Spleen (tissue), 11 donors: Measurements from ENCODE around the gene NBEA. TPM values are rescaled to one million over a fixed set of nuclear protein-coding genes. Genes with fewer than 3 reads are reported as not detected.

ENCODE experiments used
- DNase-seq: peaks from one replicate; pipeline ENCODE4 v3.0.0-alpha.2; 2020
- H3K27ac ChIP-seq, 8 donors: fragments of 200-600 bp; sonication (generic) in 7 of 8; 1 replicate in 4 of 8; 2 replicates in 4 of 8; pipeline versions ENCODE4 v1.5.0 to v1.8.0; 2016 to 2021; ENCODE audit warnings: inconsistent platforms in 4 of 8, mild to moderate bottlenecking in 4 of 8, moderate library complexity in 1 of 8
- H3K27me3 ChIP-seq, 7 donors: fragments of 200-600 bp; sonication (generic) in 6 of 7; replicated peaks in 1 of 7; 1 replicate in 4 of 7; 2 replicates in 3 of 7; pipeline versions ENCODE4 v1.5.0 to v1.8.0; 2016 to 2021; ENCODE audit warnings: inconsistent platforms in 3 of 7, mild to moderate bottlenecking in 1 of 7
- H3K36me3 ChIP-seq, 6 donors: fragments of 200-600 bp; sonication (generic) in 5 of 6; 1 replicate in 4 of 6; 2 replicates in 2 of 6; pipeline versions ENCODE4 v1.5.0 to v1.8.0; 2016 to 2021; ENCODE audit warnings: inconsistent platforms in 2 of 6
- H3K4me1 ChIP-seq, 6 donors: fragments of 200-600 bp; sonication (generic) in 5 of 6; 1 replicate in 3 of 6; 2 replicates in 3 of 6; pipeline versions ENCODE4 v1.5.0 to v1.8.0; 2016 to 2021; ENCODE audit warnings: inconsistent platforms in 3 of 6
- H3K4me3 ChIP-seq, 8 donors: fragments of 200-600 bp; sonication (generic) in 7 of 8; 1 replicate in 4 of 8; 2 replicates in 4 of 8; pipeline versions ENCODE4 v1.5.0 to v1.8.0; 2016 to 2021; ENCODE audit warnings: inconsistent platforms in 4 of 8, mild to moderate bottlenecking in 4 of 8, moderate library complexity in 2 of 8
- H3K9me3 ChIP-seq, 8 donors: fragments of 200-600 bp; sonication (generic) in 7 of 8; 1 replicate in 4 of 8; 2 replicates in 4 of 8; pipeline versions ENCODE4 v1.5.0 to v1.8.0; 2016 to 2021; ENCODE audit warnings: inconsistent platforms in 4 of 8
- POLR2A ChIP-seq, 3 donors: fragments of 450-650 bp; IDR thresholded peaks; one replicate each; pipeline ENCODE4 v1.5.1; 2017; ENCODE audit warnings: antibody characterized with exemption in 3 of 3, mild to moderate bottlenecking in 1 of 3
- POLR2AphosphoS5 ChIP-seq, 3 donors: sonication (generic); formaldehyde crosslinking; IDR thresholded peaks; one replicate each; pipeline ENCODE4 v1.5.1; 2017; ENCODE audit warnings: antibody characterized with exemption in 3 of 3
- WGBS, 5 donors: extraction: QIAGEN DNeasy Blood & Tissue Kit in 3 of 5; methylation state at CpG; one replicate each; pipeline versions ENCODE4 v1.1.5 to v1.1.7; 2013 to 2018; 5-methylcytosine and 5-hydroxymethylcytosine counted together
- intact Hi-C: fragments of 100-400 bp; cut with DNase I; formaldehyde crosslinking; loops from one replicate; pipeline ENCODE4 v1.15.0; 2023; ENCODE audit warnings: low total_unique reads
- polyA plus RNA-seq, 3 donors: library from polyadenylated mRNA; stranded (reverse); fragments of 200-250 nt; gene quantifications; one replicate each; pipeline ENCODE4 v1.2.1, GENCODE V29; 2013
- total RNA-seq, 7 donors: library from RNA; depleted of rRNA in 3 of 7; stranded (reverse); fragments of >200 nt in 3 of 7; fragmentation: NEBNext Ultra II Directional in 4 of 7; extraction: Animal tissue kit (Norgen Biotek cat#: 25700) in 4 of 7; gene quantifications; one replicate each; pipeline versions ENCODE4 v1.1.0 to v1.2.1, GENCODE V29; 2016 to 2021
- TF ChIP-seq, protein P1 (sequence below), 11 experiments: fragments of 200-600 bp in 7 of 11; fragments of 450-650 bp in 4 of 11; sonication (generic) in 4 of 11; IDR thresholded peaks in 8 of 11; conservative IDR thresholded peaks in 3 of 11; 1 replicate in 7 of 11; 2 replicates in 4 of 11; pipeline versions ENCODE4 v1.4.0 to v1.8.0; 2016 to 2021; ENCODE audit warnings: antibody characterized with exemption in 11 of 11, inconsistent platforms in 4 of 11, mild to moderate bottlenecking in 1 of 11
- donor health status: healthy with polysubstance abuse.
- donor health status: DM: no; HTN: no; CAD: no; lungs with moderate emphysema.
- donor health status: DM: no; HTN: no; CAD: no.
- donor health status: Bipolar disorder and iron deficiency.
- donor health status: healthy.
- donor health status: DM: no; HTN: no; CAD: no.
- donor health status: DM: yes; HTN: yes; CAD: no.

Gene NBEA
- total and polyA plus RNA-seq, 10 donors: 1.8 to 27.7 (median 12.9) TPM

DNA sequence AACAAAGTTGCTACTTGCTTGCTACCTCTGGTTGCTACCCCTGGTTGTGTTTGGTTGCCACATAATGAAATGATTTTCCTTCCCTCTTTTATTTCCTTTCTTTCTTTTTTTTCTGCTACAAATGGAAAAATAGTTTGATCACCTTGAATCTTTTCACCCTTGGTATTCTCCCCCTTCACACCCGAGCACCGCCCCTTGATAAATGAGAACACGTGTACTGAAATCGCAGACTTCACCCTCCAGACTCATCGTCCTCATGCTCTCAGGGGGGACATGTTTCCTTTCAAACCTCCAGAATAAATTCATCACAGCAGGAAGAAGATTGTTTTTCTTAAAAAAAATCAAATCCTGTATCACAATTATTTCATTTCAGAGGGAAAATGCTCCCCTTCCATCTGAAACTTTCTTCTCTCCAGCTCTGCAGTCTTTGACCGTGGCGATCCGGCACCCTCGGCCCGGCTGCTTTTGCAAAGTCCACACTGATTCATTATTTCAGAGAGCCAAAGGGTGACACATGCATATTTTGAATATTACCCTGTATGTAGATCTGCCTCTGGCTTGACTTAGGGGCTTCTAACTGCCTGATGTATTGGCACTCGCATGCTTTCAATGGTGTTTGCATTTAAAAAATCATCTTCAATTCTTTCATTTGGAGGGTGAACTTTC lies 757.0 kb downstream of the NBEA start:
- DNase-seq: no peak
- Histone ChIP-seq H3K4me3 (no peak overlapping the region), H3K27ac (no peak overlapping the region), H3K27me3 (peaks cover 0 to 12% (median 0%) of the 10 kb centered on the region in 7 donors), H3K36me3 (no peaks in the 10 kb centered on the region), H3K4me1 (no peaks in the 10 kb centered on the region), H3K9me3 (peaks cover 0 to 5% (median 0%) of the 10 kb centered on the region in 8 donors)
- WGBS, 5 donors: 80 to 93% (median 87%) methylated on average over 11 of the region's 11 CpGs
- intact Hi-C loops: no loop called here
- TF ChIP-seq, protein P1, sequence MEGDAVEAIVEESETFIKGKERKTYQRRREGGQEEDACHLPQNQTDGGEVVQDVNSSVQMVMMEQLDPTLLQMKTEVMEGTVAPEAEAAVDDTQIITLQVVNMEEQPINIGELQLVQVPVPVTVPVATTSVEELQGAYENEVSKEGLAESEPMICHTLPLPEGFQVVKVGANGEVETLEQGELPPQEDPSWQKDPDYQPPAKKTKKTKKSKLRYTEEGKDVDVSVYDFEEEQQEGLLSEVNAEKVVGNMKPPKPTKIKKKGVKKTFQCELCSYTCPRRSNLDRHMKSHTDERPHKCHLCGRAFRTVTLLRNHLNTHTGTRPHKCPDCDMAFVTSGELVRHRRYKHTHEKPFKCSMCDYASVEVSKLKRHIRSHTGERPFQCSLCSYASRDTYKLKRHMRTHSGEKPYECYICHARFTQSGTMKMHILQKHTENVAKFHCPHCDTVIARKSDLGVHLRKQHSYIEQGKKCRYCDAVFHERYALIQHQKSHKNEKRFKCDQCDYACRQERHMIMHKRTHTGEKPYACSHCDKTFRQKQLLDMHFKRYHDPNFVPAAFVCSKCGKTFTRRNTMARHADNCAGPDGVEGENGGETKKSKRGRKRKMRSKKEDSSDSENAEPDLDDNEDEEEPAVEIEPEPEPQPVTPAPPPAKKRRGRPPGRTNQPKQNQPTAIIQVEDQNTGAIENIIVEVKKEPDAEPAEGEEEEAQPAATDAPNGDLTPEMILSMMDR (IDR thresholded peaks at IDR 0.05 in 8 of 11, conservative IDR thresholded peaks at IDR 0.05 in 3 of 11): no peak
- TF ChIP-seq POLR2A (IDR thresholded peaks at IDR 0.05) (no peak), POLR2AphosphoS5 (IDR thresholded peaks at IDR 0.05) (no peak)

DNA sequence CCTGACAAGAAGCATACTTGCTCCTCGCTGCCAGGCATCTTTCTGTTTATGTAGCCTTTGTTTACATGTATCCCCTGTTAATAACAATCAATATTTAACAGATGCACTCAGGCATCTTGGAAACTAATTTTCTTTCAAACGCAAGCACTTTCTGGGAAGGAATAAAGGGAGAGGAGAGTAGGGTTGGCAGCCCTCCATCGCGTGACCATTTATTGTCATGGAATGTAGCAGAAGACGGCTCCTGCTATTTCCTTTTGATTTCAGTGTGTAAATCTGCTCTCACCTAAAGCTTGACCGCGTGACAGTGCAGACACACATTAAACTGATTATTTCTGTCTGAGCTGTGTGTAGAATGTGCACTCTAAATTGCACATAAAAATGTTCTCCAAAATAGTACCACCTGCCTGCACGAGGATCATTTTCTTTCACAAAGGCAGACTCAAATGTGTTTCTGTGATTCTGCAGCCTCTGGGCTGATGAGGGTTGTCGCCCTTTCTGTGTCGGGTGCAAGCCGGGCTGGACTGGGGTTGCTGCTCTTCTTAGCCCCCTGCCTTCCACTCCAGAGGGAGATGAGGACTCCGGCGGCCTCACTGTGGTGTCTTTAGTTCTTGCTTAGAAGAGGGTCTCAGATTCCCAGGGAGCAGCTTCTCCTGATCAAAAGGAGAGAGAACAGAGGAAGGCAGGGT lies 757.9 kb downstream of the NBEA start:
- Histone ChIP-seq H3K4me3 (no peak overlapping the region), H3K9me3 (peaks cover 0 to 5% (median 0%) of the 10 kb centered on the region in 8 donors), H3K4me1 (no peaks in the 10 kb centered on the region), H3K27ac (no peak overlapping the region), H3K27me3 (peaks cover 0 to 12% (median 0%) of the 10 kb centered on the region in 7 donors), H3K36me3 (no peaks in the 10 kb centered on the region)
- 54 to 70% (median 66%) methylated on average over 13 of the region's 13 CpGs for WGBS, 5 donors
- intact Hi-C loops: no loop called here
- no peak for TF ChIP-seq POLR2A (IDR thresholded peaks at IDR 0.05)
- TF ChIP-seq, protein P1 (IDR thresholded peaks at IDR 0.05 in 8 of 11, conservative IDR thresholded peaks at IDR 0.05 in 3 of 11): no peak
- TF ChIP-seq POLR2AphosphoS5 (IDR thresholded peaks at IDR 0.05): no peak
- DNase-seq: no peak

DNA sequence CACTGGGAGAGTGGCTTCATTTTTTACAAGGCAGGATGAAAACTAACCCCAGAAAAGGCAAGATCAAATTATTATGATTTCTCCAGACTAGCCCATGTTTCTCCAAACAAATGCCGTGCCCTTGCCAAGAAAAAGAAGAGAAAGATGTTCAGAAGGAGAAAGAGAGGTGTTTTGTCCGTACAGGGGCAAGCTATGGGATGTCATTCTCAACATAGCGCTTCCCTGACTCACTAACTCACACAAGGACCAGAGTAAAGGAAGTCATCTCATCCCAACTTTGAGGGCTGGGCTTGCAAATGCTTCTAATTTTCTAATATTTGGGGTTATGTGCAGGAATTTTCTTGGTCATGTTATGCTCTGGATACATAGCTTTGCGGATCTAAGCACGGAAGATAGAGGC lies 758.6 kb downstream of the NBEA start:
- H3K4me1 ChIP-seq: no peaks in the 10 kb centered on the region
- no peaks in the 10 kb centered on the region for H3K36me3 ChIP-seq
- no peak overlapping the region for H3K27ac ChIP-seq
- WGBS, 5 donors: 84 to 91% (median 90%) methylated on average over 5 of the region's 5 CpGs
- H3K9me3 ChIP-seq: peaks cover 0 to 2% (median 0%) of the 10 kb centered on the region in 8 donors
- TF ChIP-seq POLR2AphosphoS5 (IDR thresholded peaks at IDR 0.05): no peak
- TF ChIP-seq, protein P1 (IDR thresholded peaks at IDR 0.05 in 8 of 11, conservative IDR thresholded peaks at IDR 0.05 in 3 of 11): no peak
- TF ChIP-seq POLR2A (IDR thresholded peaks at IDR 0.05): no peak
- H3K27me3 ChIP-seq: peaks cover 0 to 12% (median 0%) of the 10 kb centered on the region in 7 donors
- no peak overlapping the region for H3K4me3 ChIP-seq
- intact Hi-C loops: no loop called here
- DNase-seq: no peak

DNA sequence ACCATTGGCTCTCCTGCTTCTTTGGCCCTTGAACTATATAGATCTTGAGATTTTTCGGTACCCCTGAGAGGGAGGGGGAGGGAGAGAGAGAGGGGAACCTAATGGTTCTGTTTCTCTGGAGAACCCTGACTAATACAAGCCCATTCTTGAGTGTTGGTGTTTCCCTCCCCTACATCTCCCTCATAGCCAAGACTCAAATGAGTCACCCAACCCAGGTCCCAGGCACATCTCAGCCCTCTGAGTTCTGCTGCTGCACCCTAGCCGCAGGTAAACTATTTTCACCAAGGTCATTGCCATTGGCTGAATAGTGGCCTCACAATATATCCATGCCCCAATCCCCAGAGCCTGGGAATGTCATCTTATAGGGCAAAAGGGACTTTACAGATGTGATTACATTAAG lies 760.2 kb downstream of the NBEA start:
- TF ChIP-seq, protein P1 (IDR thresholded peaks at IDR 0.05 in 8 of 11, conservative IDR thresholded peaks at IDR 0.05 in 3 of 11): no peak
- TF ChIP-seq POLR2AphosphoS5 (IDR thresholded peaks at IDR 0.05) (no peak), POLR2A (IDR thresholded peaks at IDR 0.05) (no peak)
- no peaks in the 10 kb centered on the region for H3K36me3 ChIP-seq
- no peaks in the 10 kb centered on the region for H3K4me1 ChIP-seq
- peaks cover 0 to 12% (median 0%) of the 10 kb centered on the region in 7 donors for H3K27me3 ChIP-seq
- WGBS, 5 donors: 84 to 98% (median 93%) methylated on average over 2 of the region's 2 CpGs
- no peak overlapping the region for H3K4me3 ChIP-seq
- DNase-seq: no peak
- intact Hi-C loops: no loop called here
- H3K27ac ChIP-seq: no peak overlapping the region
- peaks cover 0 to 8% (median 0%) of the 10 kb centered on the region in 8 donors for H3K9me3 ChIP-seq
